Esophagus (tissue), 2 donors: ENCODE results near the gene ARL8A. TPM values are rescaled to one million over a fixed set of nuclear protein-coding genes. Genes with fewer than 3 reads are reported as not detected.
"Not testable (repeated sequence)": the region's sequence is repeated elsewhere in the genome, so short reads cannot be mapped to it uniquely, and the experiment has no call there.

Experiments used
- H3K27ac ChIP-seq, 2 donors: one replicate each; pipeline ENCODE4 v1.5.1; 2013; ENCODE audit warnings: low read depth in 2 of 2, mild to moderate bottlenecking in 2 of 2, inconsistent platforms in 1 of 2, low read length in 1 of 2, moderate library complexity in 1 of 2
- H3K27me3 ChIP-seq, 2 donors: one replicate each; pipeline ENCODE4 v1.6.1; 2013; ENCODE audit warnings: low read length in 2 of 2, control low read depth in 1 of 2, mild to moderate bottlenecking in 1 of 2; ENCODE audit not compliant: insufficient read depth in 2 of 2, control insufficient read depth in 1 of 2
- H3K36me3 ChIP-seq, 2 donors: one replicate each; pipeline ENCODE4 v1.6.1; 2013; ENCODE audit warnings: low read length in 1 of 2; ENCODE audit not compliant: control insufficient read depth in 2 of 2, insufficient read depth in 2 of 2
- H3K4me1 ChIP-seq, 2 donors: one replicate each; pipeline ENCODE4 v1.6.1; 2013; ENCODE audit warnings: low read length in 1 of 2; ENCODE audit not compliant: control insufficient read depth in 2 of 2, insufficient read depth in 2 of 2
- H3K4me3 ChIP-seq, 2 donors: one replicate each; pipeline ENCODE4 v1.5.1; 2013; ENCODE audit warnings: low read length in 2 of 2, mild to moderate bottlenecking in 2 of 2, low read depth in 1 of 2, moderate library complexity in 1 of 2
- H3K9me3 ChIP-seq, 2 donors: one replicate each; pipeline ENCODE4 v1.6.1; 2013; ENCODE audit warnings: mild to moderate bottlenecking in 2 of 2, low read depth in 1 of 2, low read length in 1 of 2, moderate library complexity in 1 of 2; ENCODE audit not compliant: control insufficient read depth in 2 of 2, insufficient read depth in 1 of 2
- WGBS, 2 donors: extraction: QIAGEN DNeasy Blood & Tissue Kit; methylation state at CpG; one replicate each; pipeline ENCODE4 v1.1.7; 2013; 5-methylcytosine and 5-hydroxymethylcytosine counted together
- polyA plus RNA-seq, 2 donors: library from polyadenylated mRNA; stranded (reverse); fragments of 200-250 nt; gene quantifications; one replicate each; pipeline ENCODE4 v1.2.3, GENCODE V29; 2013
- donor health status: healthy with polysubstance abuse.
- donor health status: Bipolar disorder and iron deficiency.

The ARL8A gene
- polyA plus RNA-seq, 2 donors = 18.3 to 18.6 TPM

- H3K27me3 ChIP-seq = no peaks in the 10 kb centered on the region
- WGBS, 2 donors = 78 to 93% methylated on average over 7 of the region's 7 CpGs
- H3K27ac ChIP-seq = no peak overlapping the region
- no peaks in the 10 kb centered on the region for H3K36me3 ChIP-seq
- H3K4me1 ChIP-seq = no peaks in the 10 kb centered on the region
- no peak overlapping the region for H3K4me3 ChIP-seq
- no peaks in the 10 kb centered on the region for H3K9me3 ChIP-seq
Observed at GRCh38 chr1:202173993-202174392, 29.5 kb upstream of the ARL8A start.

- WGBS, 2 donors = 91% methylated on average over 5 of the region's 5 CpGs
- H3K36me3 ChIP-seq = no peaks in the 10 kb centered on the region
- no peak overlapping the region for H3K4me3 ChIP-seq
- H3K27ac ChIP-seq = no peak overlapping the region
- no peaks in the 10 kb centered on the region for H3K9me3 ChIP-seq
- no peaks in the 10 kb centered on the region for H3K27me3 ChIP-seq
- no peaks in the 10 kb centered on the region for H3K4me1 ChIP-seq
Observed at GRCh38 chr1:202172015-202172355, 27.4 kb upstream of the ARL8A start.

GRCh38 chr1:202171292-202172014, 26.9 kb upstream of the ARL8A start:
- H3K9me3 ChIP-seq = no peaks in the 10 kb centered on the region
- H3K36me3 ChIP-seq = no peaks in the 10 kb centered on the region
- 88 to 95% methylated on average over 11 of the region's 11 CpGs for WGBS, 2 donors

GRCh38 chr1:202170726-202171125, 26.2 kb upstream of the ARL8A start:
- no peaks in the 10 kb centered on the region for H3K9me3 ChIP-seq
- no peaks in the 10 kb centered on the region for H3K4me1 ChIP-seq
- H3K4me3 ChIP-seq = no peak overlapping the region
- H3K27ac ChIP-seq = no peak overlapping the region
- no peaks in the 10 kb centered on the region for H3K27me3 ChIP-seq
- 79 to 85% methylated on average over 6 of the region's 6 CpGs for WGBS, 2 donors
- no peaks in the 10 kb centered on the region for H3K36me3 ChIP-seq

More at GRCh38 chr1:202171292-202172014, 26.9 kb upstream of the ARL8A start:
- H3K4me3 ChIP-seq = no peak overlapping the region
- H3K4me1 ChIP-seq = no peaks in the 10 kb centered on the region
- no peak overlapping the region for H3K27ac ChIP-seq
- H3K27me3 ChIP-seq = no peaks in the 10 kb centered on the region

- WGBS, 2 donors = 89 to 95% methylated on average over 7 of the region's 7 CpGs
- no peak overlapping the region for H3K27ac ChIP-seq
- H3K4me1 ChIP-seq = no peaks in the 10 kb centered on the region
- H3K27me3 ChIP-seq = no peaks in the 10 kb centered on the region
- no peaks in the 10 kb centered on the region for H3K9me3 ChIP-seq
- no peaks in the 10 kb centered on the region for H3K36me3 ChIP-seq
- H3K4me3 ChIP-seq = no peak overlapping the region
Observed at GRCh38 chr1:202168861-202169260, 24.3 kb upstream of the ARL8A start.

GRCh38 chr1:202167708-202168415, 23.3 kb upstream of the ARL8A start:
- Histone ChIP-seq H3K4me3 (no peak overlapping the region), H3K27ac (no peak overlapping the region), H3K36me3 (no peaks in the 10 kb centered on the region), H3K27me3 (no peaks in the 10 kb centered on the region), H3K9me3 (no peaks in the 10 kb centered on the region), H3K4me1 (no peaks in the 10 kb centered on the region)
- WGBS, 2 donors = 45 to 49% methylated on average over 17 to 18 of the region's 18 CpGs

- H3K9me3 ChIP-seq, H3K36me3 ChIP-seq, H3K27me3 ChIP-seq, H3K27ac ChIP-seq, H3K4me1 ChIP-seq, H3K4me3 ChIP-seq: not testable (repeated sequence)
- WGBS, 2 donors = 83 to 86% methylated on average over 13 of the region's 13 CpGs
Observed at GRCh38 chr1:202167054-202167453, 22.5 kb upstream of the ARL8A start.

GRCh38 chr1:202165942-202166843, 21.7 kb upstream of the ARL8A start:
- Histone ChIP-seq H3K4me1 (no peaks in the 10 kb centered on the region), H3K36me3 (no peaks in the 10 kb centered on the region), H3K9me3 (no peaks in the 10 kb centered on the region), H3K27ac (no peak overlapping the region), H3K27me3 (no peaks in the 10 kb centered on the region), H3K4me3 (no peak overlapping the region)
- 94 to 95% methylated on average over 9 of the region's 9 CpGs for WGBS, 2 donors

GRCh38 chr1:202165267-202165941, 20.9 kb upstream of the ARL8A start:
- Histone ChIP-seq H3K27me3 (no peaks in the 10 kb centered on the region), H3K36me3 (no peaks in the 10 kb centered on the region), H3K4me1 (no peaks in the 10 kb centered on the region), H3K4me3 (no peak overlapping the region), H3K27ac (no peak overlapping the region), H3K9me3 (no peaks in the 10 kb centered on the region)
- WGBS, 2 donors = 82 to 83% methylated on average over 20 of the region's 20 CpGs
